T47D (cell line): ENCODE data around the gene HOMER2.

Experiments
- DNase-seq, 2 experiments: peaks; one replicate each; pipeline versions ENCODE4 v3.0.0 to v3.0.0-alpha.2; 2011 to 2012; ENCODE audit warnings: low read depth in 1 of 2, low spot score in 1 of 2
- JUND ChIP-seq: IDR thresholded peaks from 2 replicates; pipeline ENCODE4 v1.6.1; 2012; ENCODE audit warnings: low read depth
- in situ Hi-C: cut with HindIII; loops from 2 replicates; pipeline ENCODE4 v1.10.0; 2016; ENCODE audit warnings: low sequenced_read_pairs, low pct_unique_long_range_greater_than_20kb

Gene HOMER2

DNA sequence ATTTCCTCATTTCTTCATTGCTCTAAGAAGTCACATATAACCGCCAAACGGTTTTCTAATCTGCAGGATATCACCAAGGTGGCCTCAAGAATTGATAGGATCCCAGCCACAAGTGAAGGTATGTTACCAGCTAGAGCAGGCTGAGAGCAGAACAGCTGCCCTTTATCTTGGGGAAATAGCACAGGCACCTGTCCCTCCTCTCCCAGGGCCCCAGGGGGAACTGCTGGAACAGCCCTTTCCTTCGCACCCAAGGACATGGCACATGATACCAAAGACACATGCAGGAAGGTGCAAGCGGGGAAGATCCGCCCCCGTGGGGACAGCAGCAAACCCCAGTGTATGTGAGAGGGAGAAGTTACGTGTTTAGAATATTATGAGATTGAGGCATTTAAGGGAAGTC lies 35.3 kb downstream of the HOMER2 start:
- in situ Hi-C loops: no loop called here
- no peak for TF ChIP-seq JUND
- DNase-seq: no peak

DNA sequence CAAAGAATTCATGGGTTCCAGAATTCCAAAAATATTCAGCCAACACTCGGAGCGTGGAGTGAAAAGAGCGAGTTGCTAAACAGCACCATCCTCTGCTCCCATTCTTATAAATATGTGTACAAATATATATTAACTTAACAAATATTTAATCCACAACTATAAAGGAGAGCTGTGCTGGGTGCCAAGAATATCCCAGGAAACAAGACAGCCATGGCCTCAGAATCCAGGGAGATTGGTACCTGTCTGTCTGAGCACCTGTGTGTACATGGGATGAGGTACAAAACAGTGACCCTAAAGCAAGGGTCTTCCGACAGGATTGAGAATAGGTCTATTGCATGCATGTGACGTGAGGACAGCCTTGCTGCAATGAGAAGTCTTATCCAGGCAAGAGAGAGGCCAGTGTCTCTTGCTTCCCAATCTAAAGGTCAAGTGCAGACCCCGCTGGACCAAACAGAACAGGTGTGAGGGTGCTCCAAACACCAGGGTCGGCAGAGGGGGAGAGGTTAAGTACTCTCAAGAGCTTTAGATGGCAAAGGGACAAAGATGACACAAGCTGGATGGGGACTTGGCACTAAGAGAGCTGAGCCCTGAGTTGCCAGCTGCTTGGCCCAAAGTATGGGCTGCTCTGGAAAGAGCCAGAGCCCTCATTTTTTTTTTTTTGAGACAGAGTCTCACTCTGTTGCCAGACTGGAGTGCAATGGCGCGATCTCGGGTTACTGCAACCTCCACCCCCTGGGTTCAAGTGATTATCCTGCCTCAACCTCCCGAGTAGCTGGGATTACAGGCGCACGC lies 36.2 kb downstream of the HOMER2 start:
- in situ Hi-C loops: no loop called here
- TF ChIP-seq JUND: no peak
- no peak for DNase-seq

DNA sequence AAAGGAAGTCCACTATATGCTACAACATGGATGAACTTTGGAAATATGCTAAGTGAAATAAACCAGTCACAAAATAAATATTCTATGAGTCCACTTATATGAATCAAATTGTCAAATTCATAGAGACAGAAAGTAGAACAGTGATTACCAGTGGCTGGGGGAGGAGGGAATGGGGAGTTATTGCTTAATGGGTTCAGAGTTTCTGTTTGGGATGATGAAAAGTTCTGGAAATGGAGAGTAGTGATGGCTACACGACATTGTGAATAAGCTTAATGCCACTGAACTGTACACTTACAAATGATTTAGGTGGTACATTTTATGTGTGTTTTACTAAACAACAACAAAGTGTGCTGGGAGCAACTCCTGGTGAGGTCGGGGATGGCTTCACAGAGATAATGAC lies 38.1 kb downstream of the HOMER2 start:
- in situ Hi-C loops: no loop called here
- DNase-seq: no peak
- no peak for TF ChIP-seq JUND

DNA sequence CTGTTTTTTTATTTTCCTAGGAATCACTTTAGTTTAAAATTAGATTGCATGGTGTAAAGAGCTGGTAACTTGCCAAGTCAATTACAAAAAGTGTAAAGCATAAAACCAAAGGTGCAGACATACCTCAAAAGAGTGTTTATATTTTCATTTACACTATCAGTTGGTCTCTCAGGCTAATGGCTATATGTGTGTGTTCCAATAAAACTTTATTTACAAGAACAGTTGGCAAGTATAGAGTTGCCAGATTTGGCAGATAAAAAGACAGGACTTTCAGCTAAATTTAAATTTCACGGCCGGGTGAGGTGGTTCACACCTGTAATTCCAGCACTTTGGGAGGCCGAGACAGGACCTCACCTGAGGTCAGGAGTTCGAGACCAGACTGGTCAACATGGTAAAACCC lies 41.1 kb downstream of the HOMER2 start:
- DNase-seq: no peak
- no peak for TF ChIP-seq JUND
- in situ Hi-C loops: no loop called here

DNA sequence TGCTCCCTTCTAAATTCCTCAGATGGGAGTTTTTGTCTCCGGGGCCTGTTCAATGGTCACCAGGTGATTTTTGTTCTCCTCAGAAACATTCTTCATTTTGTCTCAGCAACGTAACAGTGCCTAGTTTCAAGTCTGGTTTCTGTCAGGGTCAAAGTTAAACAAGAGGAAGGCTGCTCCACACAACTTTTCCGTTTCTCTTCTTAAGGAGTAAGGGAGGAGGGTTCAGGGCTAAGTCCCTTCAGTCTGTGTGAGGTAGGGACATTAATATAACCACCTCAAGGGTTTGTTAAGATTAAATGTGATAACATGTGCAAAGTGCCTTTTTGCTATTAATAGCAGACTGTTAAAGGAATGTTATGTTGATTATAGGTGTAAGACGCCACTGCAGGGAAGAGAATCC lies 41.8 kb downstream of the HOMER2 start:
- TF ChIP-seq JUND: no peak
- in situ Hi-C loops: no loop called here
- no peak for DNase-seq

DNA sequence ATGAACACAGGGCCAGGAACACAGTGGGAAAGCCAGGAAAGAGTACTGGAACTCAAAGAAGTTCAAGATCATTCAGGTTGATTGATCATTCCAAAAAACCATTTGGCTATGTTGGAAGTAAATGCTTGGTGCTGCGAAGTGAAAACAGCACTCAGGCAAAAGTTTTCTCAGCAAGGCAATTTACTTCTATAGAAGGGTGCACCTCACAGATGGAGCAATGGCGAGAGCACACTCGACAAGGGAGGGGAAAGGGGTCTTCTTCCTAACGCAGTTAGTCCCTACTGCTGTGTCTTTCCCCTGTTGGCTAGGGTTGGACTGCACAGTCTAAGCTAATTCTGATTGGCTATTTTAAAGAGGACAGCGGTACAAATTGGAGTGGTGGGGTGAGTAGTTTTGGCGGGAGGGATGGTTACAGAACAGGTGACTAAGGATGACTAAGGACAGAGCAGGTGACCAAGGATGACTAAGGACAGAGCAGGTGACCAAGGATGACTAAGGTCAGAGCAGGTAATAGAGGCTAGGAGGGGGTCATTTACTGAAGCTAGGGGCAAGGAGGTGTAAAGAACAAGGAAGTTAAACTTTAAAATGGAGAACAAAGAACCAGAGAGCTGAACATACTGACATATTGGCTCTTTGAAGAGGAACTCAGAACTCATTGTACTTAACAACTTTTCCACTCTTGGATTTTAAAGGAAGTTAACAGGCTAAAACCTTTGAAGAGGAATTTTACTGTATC lies 43.3 kb downstream of the HOMER2 start:
- TF ChIP-seq JUND: no peak

DNA sequence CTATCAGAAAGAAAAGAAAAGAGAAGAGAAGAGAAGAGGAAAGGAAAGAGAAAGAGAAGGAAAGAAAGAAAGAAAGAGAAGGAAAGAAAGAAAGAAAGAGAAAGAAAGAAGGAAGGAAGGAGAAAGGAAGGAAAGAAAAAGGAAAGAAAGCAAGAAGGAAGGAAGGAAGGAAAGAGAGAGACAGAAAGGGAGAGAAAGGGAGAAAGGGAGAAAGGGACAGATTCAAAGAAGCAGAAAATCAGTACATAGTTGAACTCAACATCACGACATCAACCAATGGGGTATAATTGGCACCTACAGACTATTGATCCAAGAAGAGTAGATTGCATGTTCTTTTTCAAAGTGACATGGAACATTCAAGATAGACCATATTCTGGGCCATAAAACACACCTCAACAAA lies 45.2 kb downstream of the HOMER2 start:
- in situ Hi-C loops: no loop called here
- no peak for DNase-seq
- no peak for TF ChIP-seq JUND

More for the DNA sequence above, 43.3 kb downstream of the HOMER2 start:
- in situ Hi-C loops: no loop called here
- no peak for DNase-seq

DNA sequence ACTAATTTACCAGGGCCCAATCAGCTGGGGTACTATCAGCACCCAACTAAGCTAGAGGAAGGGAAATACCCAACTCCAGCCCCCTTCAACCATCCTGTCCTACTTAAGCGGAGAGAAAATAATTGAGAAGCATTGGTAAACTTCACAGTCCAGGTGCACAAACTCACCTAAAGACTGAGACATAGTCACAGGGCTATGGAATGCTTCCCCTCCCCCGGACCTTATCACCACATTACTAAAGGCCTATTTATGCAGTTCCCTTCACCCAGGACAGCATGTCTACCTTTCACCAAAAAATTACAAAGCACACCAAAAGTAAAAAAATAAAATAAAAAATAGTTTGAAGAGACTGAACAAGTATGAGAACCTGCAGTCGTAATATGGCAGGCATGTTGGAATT lies 47.9 kb downstream of the HOMER2 start:
- TF ChIP-seq JUND: no peak
- in situ Hi-C loops: no loop called here
- DNase-seq: no peak

DNA sequence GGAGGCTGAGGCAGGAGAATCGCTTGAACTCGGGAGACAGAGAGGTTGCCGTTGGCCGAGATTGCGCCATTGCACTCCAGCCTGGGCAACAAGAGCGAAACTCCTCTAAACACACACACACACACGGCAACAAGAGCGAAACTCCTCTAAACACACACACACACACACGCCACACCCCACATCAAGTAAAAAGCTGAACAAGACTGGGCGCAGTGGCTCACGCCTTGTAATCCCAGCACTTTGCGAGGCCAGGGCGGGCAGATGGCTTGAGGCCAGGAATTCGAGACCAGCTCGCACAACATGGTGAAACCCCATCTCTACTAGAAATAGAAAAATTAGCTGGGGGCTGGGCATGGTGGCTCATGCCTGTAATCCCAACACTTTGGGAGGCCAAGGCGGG lies 49.0 kb downstream of the HOMER2 start:
- no peak for DNase-seq
- no peak for TF ChIP-seq JUND
- in situ Hi-C loops: no loop called here

DNA sequence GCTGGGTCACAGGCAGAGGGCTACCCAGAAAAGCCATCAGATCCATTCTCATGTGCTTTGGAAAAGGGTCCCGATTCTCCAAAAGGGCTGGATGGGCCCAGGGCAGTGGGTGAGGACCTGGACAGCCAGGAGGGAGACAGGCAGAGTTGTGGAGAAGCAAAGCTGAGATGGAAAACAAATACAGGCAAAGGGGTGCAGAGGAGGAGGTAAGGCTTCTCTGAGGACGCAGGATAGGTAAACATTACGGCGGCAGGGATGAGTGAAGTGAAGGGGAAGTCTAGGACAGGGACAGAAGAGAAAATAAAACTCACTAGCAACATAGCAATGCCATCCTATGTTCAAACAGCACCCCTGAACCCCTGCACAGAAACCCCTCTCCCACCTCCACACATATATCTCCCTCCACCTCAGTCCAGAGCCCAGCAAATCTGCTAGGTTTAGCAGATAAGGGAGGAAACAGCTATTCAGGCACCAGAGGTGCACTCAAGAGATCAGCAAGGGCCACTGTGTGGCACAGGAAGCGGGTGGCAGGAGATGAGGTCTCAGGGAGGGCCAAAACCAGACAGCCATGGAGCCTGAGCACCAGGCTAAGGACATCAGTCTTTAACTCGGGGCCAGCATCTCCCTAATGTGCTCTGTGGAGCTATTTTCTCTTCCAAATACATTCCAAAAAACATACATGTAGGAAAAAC lies 51.3 kb downstream of the HOMER2 start:
- TF ChIP-seq JUND: no peak
- in situ Hi-C loops: no loop called here
- no peak for DNase-seq

DNA sequence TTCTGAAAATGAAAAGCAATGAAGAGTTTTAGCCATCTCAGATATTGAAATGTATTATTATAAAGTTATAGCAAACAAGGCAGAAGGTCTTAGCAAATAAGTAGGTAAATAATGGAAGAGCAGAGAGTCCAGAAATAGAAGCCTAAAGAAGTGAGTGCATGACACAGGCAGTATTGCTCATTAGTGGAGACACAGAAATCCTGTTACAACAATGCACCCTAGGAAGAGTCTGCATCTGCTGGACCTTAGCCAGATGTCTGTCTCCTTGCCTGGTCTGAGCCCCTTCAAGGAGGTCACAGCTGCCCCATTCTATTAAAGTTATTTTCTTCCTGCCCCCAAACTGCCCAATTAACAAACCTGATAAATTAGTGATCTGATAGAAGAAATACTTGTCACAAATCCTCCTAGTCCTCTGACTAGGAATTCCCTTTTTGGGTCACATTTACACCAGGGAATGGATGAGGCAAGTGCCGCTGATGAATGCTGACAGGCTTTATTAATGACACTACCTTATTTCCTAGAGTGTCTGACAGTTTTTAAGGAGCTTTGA lies 51.9 kb downstream of the HOMER2 start:
- DNase-seq: no peak
- in situ Hi-C loops: no loop called here
- TF ChIP-seq JUND: no peak

DNA sequence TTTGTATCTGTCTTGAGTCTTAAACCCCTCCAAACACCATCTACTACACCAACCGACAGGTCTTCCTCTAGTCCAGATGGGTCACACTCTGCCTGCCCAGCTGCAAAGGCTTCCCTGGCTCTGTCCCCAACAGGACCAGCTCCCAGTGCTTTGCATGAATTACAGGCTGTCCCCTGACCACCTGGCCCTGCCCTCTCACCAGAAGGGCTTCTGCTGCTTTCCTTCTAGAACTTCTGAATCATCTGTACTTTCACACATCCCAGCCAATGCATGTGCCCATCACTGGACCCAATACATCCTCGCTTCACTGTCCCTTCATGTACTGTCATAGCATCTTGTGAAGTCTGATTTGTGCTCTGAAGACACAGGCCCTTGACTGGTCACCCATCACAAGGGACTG lies 53.6 kb downstream of the HOMER2 start:
- TF ChIP-seq JUND: no peak
- no peak for DNase-seq
- in situ Hi-C loops: no loop called here

DNA sequence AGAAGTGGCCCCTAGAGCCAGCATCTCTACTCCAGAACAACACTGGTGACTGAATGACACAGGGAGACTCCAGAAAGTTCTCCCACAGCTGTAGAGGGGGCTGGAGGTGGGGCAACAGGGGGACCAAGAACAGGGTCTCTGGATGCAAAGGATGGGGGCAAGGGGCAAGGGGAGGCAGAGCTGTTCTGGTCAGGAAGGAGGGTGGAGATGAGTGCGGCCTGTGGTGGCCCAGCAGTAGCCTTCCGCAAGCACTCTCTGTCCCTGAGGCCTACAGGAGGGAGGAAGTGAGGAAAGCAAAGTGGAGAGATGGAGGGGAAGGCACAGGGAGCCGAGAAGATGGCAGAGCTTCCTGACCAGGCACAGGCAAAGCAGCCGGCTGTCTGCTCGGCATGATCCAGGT lies 56.5 kb downstream of the HOMER2 start:
- no peak for TF ChIP-seq JUND

More for the DNA sequence above, 56.5 kb downstream of the HOMER2 start:
- no peak for DNase-seq
- in situ Hi-C loops: no loop called here
